ENCODE results near the gene TRAF4. TPM values are rescaled to one million over a fixed set of nuclear protein-coding genes. Genes with fewer than 3 reads are reported as not detected.

The TRAF4 gene
- 59.0 to 80.7 TPM (median 75.0 TPM) in 5 replicates for total RNA-seq (2022; extraction: Qiagen RNA extraction)

DNA sequence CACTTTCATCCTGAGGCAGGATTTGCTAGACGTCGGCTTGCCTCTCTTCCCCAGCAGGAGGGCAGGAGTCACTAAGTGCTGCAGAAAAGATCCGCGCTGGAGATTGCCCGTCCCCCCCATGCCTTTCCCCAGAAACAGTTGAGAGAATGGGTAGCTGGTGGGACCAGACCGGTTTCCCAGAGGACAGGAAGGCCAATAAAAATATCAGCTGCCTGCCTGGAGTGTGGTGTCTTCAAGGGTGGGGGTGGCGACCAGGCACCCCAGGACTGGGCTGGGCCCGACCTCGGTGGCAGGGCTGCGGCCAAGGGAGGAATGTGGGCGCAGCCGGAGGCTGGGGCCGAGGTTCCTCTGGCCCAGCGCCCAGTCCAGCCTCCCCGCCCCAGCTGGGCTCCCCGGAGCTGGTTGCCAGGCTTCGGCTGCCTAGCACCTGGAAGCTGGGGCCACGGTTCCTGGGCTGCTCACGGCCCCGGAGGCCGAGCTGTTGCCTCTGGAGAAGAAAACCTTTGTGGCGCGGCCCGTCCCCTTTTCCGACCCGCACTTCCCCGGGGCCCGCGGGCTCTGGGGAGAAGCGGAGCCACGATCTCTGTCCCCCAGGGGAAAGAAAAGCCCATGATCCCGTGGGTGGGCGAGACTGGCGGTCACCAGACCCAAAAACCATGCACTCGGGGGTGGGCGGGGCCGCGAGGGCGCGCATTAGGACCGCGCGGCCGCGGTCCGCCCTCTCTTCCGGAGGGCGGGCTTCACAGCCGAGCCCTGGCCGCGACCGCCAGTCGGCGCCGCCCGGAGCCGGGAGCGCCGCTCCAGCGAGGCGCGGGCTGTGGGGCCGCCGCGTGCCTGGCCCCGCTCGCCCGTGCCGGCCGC is at the start of gene TRAF4:
TRAF4 (plus strand) TSS at position 769 of the 861 bp plus-strand sequence. CDS start 102 bp downstream, outside the sequence.

DNA sequence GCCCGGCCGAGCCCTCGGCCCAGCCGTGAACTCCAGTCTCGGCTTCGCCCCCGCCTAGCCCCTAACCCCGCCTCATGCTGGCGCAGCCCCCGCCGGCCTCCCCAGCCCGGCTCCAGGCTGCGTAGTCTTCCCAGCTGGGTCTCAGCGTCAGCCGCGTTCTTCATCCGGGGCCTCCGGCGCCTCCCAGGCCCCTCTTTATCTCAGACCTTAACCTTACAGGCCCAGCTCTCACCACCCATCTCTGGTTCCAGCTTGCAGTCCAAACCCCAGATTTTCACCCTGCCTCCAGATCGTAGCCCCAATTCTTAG is 32.1 kb upstream of the TRAF4 start, which contains the start of gene PROCA1:
PROCA1 (minus strand) TSS at position 166 of the 309 bp plus-strand sequence. CDS start 228 bp downstream, outside the sequence.

DNA sequence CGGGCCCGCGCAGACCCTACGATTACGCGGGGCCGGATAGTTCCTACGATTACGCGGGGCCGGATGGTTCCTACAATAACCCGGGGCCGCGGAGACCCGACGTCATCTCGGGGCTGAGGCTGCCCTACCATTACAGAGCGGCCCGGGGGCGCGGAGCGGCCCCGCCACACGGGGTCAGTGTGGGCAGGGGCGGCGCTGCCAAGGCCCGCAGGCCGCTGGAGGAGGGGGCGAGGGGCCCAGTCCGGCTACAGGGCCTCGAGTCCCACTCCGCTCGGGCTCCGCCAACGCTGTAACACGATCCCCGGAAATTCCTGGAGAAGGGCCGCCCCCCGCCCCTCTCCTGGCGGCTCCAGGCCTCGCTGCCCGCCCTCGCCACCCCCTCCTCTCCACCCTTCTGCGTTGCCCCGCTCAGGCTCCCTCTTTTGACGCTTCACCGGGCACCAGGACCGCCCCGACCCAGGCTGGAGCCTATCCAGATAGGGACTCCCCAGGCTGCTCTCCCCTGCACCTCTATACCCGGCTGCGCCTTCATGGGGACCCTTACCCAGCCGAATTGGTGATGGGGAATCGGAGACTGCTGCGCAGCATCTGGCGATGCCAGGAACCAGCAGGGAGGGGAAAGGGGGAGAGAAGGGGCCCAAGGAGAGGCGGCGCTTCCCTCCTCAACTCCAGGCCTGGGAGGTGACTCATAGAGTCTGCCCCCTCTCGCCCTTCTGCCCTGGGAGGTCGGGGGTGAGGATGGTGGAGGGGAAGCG is 26.1 kb upstream of the TRAF4 start, which contains the start of gene RAB34:
RAB34 (minus strand) TSS at position 291 of the 755 bp plus-strand sequence. CDS start 602 bp downstream, outside the sequence.

DNA sequence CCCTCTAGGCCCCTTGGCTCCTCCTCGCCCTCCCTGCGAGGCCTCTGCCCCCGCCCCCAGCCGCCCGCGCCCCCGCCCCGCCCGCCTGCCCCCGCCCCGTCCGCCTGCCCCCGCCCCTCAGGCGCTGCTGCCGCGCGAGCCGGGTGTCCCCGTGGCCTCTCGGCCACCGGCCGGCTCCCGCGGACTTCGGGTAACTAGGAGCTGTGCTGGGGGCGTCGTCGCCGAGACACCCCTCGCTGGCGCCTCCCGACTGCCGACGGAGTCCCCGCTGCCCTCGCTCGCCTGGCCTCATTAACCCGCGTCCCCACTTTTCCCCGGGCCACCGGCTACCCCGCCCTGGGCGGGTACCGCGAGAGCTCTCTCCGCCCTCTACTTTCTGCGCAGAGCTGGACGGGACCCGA is 17.6 kb upstream of the TRAF4 start, which contains the start of gene TLCD1:
TLCD1 (minus strand) TSS at position 8 of the 401 bp plus-strand sequence. CDS start 136 bp downstream, outside the sequence.

GRCh38 chr17:28728364-28729200 is 15.2 kb upstream of the TRAF4 start, which contains the start of gene NEK8:
Gene NEK8 (plus strand): TSS chr17:28728788. CDS start chr17:28728814, 26 bp downstream.

Other genes starting within 250 kb of the TRAF4 start
- gene FOXN1, start 237.7 kb upstream of the TRAF4 start, total RNA-seq (2022; extraction: Qiagen RNA extraction) = 0.02 to 0.07 TPM (median 0.03 TPM) in 3 of 5 replicates, not detected in the others
- gene UNC119, start 191.4 kb upstream of the TRAF4 start, total RNA-seq (2022; extraction: Qiagen RNA extraction) = 22.8 to 31.0 TPM (median 29.7 TPM) in 5 replicates
- gene PIGS, start 172.5 kb upstream of the TRAF4 start, total RNA-seq (2022; extraction: Qiagen RNA extraction) = 56.2 to 63.4 TPM (median 58.3 TPM) in 5 replicates
- gene ALDOC, start 167.1 kb upstream of the TRAF4 start, total RNA-seq (2022; extraction: Qiagen RNA extraction) = 1.3 to 2.4 TPM (median 2.0 TPM) in 5 replicates
- 62.3 to 70.8 TPM (median 69.3 TPM) in 5 replicates for gene SPAG5, start 145.0 kb upstream of the TRAF4 start, total RNA-seq (2022; extraction: Qiagen RNA extraction)
- 2.7 to 3.6 TPM (median 2.9 TPM) in 5 replicates for gene RSKR, start 129.8 kb upstream of the TRAF4 start, total RNA-seq (2022; extraction: Qiagen RNA extraction)
- 47.0 to 74.8 TPM (median 53.1 TPM) in 5 replicates for gene BLTP2, start 98.9 kb upstream of the TRAF4 start, total RNA-seq (2022; extraction: Qiagen RNA extraction)
- gene SDF2, start 82.1 kb upstream of the TRAF4 start, total RNA-seq (2022; extraction: Qiagen RNA extraction) = 78.3 to 83.2 TPM (median 82.4 TPM) in 5 replicates
- 63.8 to 70.4 TPM (median 69.6 TPM) in 5 replicates for gene SUPT6H, start 81.8 kb upstream of the TRAF4 start, total RNA-seq (2022; extraction: Qiagen RNA extraction)
- 1.00 to 1.4 TPM (median 1.3 TPM) in 5 replicates for gene PROCA1, start 32.1 kb upstream of the TRAF4 start, total RNA-seq (2022; extraction: Qiagen RNA extraction)
- gene RAB34, start 26.1 kb upstream of the TRAF4 start, total RNA-seq (2022; extraction: Qiagen RNA extraction) = 208 to 235 TPM (median 232 TPM) in 5 replicates
- gene RPL23A, start 24.0 kb upstream of the TRAF4 start, total RNA-seq (2022; extraction: Qiagen RNA extraction) = 1,734 to 2,333 TPM (median 2,200 TPM) in 5 replicates
- gene TLCD1, start 17.8 kb upstream of the TRAF4 start, total RNA-seq (2022; extraction: Qiagen RNA extraction) = 28.7 to 45.6 TPM (median 42.9 TPM) in 5 replicates
- gene NEK8, start 15.2 kb upstream of the TRAF4 start, total RNA-seq (2022; extraction: Qiagen RNA extraction) = 3.4 to 4.6 TPM (median 4.0 TPM) in 5 replicates
- gene FAM222B, start 98.8 kb downstream of the TRAF4 start, total RNA-seq (2022; extraction: Qiagen RNA extraction) = 37.5 to 44.3 TPM (median 41.1 TPM) in 5 replicates
- gene ERAL1, start 111.0 kb downstream of the TRAF4 start, total RNA-seq (2022; extraction: Qiagen RNA extraction) = 77.4 to 89.4 TPM (median 84.1 TPM) in 5 replicates
- 81.4 to 89.2 TPM (median 88.3 TPM) in 5 replicates for gene FLOT2, start 153.7 kb downstream of the TRAF4 start, total RNA-seq (2022; extraction: Qiagen RNA extraction)
- gene DHRS13, start 159.1 kb downstream of the TRAF4 start, total RNA-seq (2022; extraction: Qiagen RNA extraction) = 6.3 to 7.9 TPM (median 7.2 TPM) in 5 replicates
- gene PHF12, start 207.5 kb downstream of the TRAF4 start, total RNA-seq (2022; extraction: Qiagen RNA extraction) = 31.1 to 34.2 TPM (median 33.1 TPM) in 5 replicates

All from A549 treated with AZD2906 at 1 μM for 4 hours (cell line).